Measurements from ENCODE around the gene BASP1.
"Not testable (repeated sequence)": the region's sequence is repeated elsewhere in the genome, so short reads cannot be mapped to it uniquely, and the experiment has no call there.

Gene BASP1

DNA sequence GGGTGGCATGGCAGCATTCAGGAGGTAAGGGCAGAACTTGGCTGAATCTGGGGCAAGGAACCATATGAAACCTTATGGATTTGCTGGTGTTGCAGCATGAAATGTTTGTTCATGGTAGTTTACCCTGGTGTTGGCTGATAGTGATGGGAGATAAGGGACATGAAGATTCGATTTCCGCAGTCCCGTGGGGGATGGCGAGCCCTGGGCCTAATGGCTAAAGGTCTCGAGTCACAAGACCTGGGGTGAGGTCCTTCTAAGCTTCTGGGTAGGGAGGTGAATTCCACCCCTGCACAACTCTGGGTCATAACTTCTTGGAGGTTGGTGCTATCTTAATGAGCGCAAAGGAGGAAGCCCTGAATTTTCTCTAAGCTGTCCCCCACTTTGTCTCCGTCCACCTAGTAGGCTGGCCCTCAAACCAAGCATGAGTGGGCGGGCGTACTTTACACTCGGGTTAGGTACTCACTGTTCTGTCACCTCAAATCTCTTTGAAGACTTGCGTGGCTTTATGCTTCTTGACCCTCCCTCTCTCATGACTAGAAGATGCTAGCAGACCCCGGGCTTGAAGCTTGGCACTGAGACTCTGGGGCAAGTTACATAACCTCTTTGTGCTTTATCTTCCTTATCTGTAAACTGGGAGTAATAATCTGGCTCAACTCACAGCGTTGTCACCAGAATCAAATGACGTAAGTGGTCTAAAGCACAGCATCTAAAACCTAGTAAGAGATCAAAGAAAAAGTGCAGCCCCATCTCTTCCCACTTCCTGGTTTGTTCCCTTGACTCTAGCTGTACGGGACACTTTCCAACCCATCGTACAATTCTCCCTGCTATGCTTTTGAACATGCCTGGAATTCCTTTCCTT, 72.5 kb downstream of the BASP1 start:
- no peak for DNase-seq (ENCODE audit: low read depth)

DNA sequence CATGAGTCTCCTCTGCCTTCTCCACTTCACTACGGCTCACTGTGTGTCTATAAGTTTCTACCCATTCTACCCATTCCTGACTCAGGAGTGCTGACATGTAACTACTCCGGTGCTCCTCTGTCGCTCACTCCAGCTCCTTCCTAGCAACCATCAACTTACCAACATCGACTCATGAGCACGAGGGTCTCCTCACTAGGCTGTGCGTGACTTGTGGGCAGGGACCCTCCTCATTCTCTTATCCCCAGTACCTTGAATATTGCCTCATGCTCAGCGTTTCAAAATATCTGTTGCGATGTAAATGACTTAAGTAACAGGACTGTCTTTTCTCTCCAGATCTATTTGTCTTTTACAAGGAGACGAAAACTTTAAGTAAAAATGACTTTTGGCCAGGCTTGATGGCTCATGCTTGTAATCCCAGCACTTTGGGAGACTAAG, 73.1 kb downstream of the BASP1 start:
- no peak for DNase-seq (ENCODE audit: low read depth)

DNA sequence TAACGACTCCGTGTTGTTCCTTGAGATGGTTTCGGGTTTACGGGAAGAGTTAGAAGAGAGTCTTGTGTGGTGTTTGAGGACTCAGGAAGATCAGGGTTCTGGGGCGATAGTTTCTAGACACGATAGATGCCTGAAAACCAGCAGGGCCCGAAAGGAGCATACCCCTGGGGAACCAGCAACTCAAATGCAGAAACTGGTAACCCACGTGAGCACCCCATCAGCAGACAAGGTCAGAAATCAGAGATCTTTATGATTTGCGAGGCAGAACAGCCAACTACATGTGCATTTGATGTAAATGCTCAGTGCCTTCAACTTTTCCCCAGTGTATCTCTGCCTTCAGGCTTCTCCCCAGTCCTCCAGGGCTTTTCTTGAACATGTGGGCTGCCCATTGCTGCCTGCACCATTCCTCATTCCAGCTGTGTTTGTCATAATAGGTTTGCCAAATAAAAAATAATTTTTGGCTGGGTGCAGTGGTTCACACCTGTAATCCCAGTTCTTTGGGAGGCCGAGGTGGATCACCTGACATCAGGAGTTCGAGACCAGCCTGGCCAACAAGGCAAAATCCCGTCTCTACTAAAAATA, 75.1 kb downstream of the BASP1 start:
- DNase-seq (ENCODE audit: low read depth), result no peak

GRCh38 chr5:17294639-17295311, 77.3 kb downstream of the BASP1 start:
- DNase-seq (ENCODE audit: low read depth), result no peak

- no peak for DNase-seq (ENCODE audit: low read depth)
These were observed 78.2 kb downstream of the BASP1 start for GRCh38 chr5:17295671-17296070.

GRCh38 chr5:17302106-17302505, 84.7 kb downstream of the BASP1 start:
- DNase-seq (ENCODE audit: low read depth), result no peak

- no peak for DNase-seq (ENCODE audit: low read depth)
These were observed 85.2 kb downstream of the BASP1 start for GRCh38 chr5:17302604-17303003.

GRCh38 chr5:17304282-17304681, 86.9 kb downstream of the BASP1 start:
- no peak for DNase-seq (ENCODE audit: low read depth)

DNA sequence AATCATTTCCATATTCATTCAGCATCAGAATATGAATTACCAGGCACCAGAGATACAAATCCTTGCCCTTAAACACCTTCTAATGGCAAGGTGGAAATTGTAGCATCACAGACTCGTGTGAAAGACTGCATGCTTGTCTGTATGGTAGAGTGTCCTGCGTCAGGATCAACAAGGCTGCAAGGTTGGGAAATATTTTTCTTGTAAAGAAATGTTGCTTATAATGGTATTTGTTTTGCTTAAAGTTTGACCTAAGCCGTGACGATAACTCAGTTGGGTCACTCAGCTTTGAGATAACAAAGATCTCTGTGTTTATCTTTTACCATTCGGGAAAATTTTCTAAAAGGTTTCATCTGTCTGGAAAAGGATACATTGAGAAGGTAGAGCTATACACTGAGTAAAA, 87.6 kb downstream of the BASP1 start:
- DNase-seq (ENCODE audit: low read depth), result no peak

- no peak for DNase-seq (ENCODE audit: low read depth)
These were observed 88.7 kb downstream of the BASP1 start for GRCh38 chr5:17305964-17306725.

DNA sequence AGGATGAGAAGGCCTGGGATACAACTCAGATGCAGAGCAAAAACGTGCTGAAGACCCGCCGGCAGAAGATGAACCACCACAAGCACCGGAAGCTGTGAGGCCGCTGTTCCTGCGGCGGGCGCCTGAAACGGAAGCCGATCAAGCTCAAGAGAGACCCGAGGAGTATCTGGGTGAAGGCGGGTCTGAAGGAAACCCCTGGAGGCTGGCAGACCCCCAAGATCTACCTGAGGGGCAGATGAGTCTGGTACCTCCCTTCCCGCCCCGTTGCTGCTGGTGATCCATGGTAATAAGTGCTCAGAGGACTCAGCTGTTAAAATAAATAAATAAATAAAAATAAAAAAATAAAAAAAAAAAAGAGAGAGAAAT, 89.3 kb downstream of the BASP1 start:
- no peak for DNase-seq (ENCODE audit: low read depth)

DNA sequence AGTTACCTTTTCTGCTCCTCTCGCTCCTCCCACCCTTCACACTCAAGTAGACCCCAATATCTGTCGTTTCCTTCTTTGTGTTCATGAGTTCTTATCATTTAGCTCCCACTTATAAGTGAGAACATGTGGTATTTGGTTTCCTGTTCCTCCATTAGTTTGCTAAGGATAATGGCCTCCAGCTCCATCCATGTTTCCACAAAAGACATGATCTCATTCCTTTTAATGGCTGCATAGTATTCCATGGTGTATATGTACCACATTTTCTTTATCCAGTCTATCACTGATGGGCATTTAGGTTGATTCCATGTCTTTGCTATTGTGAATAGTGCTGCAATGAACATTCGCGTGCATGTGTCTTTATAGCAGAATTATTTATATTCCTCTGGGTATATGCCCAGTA, 90.0 kb downstream of the BASP1 start:
- DNase-seq (ENCODE audit: low read depth), result not testable (repeated sequence)

- DNase-seq (ENCODE audit: low read depth), result no peak
These were observed 91.1 kb downstream of the BASP1 start for GRCh38 chr5:17308326-17309065.

GRCh38 chr5:17309462-17309861, 92.0 kb downstream of the BASP1 start:
- DNase-seq (ENCODE audit: low read depth), result no peak

DNA sequence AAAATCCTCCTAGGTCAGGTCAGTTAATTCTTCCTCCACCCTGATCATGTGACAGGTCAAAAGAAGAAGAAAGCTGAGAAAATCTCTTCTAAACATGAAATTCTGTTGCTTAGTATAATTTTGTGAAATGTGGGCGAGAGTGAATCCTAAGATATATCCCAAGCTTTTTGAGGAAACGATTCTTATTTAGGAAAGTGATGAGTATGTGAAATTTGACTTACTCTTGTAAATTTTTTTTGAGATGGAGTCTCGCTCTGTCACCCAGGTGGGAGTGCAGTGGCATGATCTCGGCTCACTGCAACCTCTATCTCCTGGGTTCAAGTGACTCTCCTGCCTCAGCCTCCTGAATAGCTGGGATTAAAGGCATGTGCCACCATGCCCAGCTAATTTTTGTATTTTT, 93.1 kb downstream of the BASP1 start:
- DNase-seq (ENCODE audit: low read depth), result not testable (repeated sequence)

DNA sequence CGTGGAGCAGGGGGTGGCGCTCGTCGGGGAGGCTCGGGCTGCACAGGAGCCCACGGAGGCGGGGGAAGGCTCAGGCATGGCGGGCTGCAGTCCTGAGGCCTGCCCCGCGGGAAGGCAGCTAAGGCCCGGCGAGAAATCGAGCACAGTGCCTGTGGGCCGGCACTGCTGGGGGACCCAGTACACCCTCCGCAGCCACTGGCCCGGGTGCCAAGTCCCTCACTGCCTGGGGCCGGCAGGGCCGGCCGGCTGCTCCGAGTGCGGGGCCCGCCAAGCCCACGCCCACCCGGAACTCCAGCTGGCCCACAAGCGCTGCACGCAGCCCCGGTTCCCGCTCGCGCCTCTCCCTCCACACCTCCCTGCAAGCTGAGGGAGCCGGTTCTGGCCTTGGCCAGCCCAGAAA, 94.4 kb downstream of the BASP1 start:
- DNase-seq (ENCODE audit: low read depth), result not testable (repeated sequence)

DNA sequence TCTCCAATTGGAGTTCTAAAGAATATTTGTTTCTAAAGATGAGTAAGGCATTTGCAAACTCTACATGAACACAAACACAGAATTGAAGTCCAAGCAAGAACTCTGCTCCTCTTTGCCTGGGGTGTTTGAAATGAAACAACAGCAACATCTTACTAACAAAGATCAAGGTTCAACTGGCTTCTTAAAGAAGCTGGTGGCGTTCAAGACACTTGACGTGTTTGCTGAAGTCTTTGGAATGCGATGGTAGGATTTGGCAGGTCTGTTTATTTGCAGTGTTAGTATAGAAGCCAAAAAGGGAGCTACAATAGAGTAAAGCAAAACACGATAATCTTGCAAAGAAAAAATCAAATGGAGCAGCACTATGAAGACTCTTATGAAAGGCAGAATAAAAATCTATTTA, 94.9 kb downstream of the BASP1 start:
- no peak for DNase-seq (ENCODE audit: low read depth)

GRCh38 chr5:17314907-17315471, 97.6 kb downstream of the BASP1 start:
- DNase-seq (ENCODE audit: low read depth), result no peak

DNA sequence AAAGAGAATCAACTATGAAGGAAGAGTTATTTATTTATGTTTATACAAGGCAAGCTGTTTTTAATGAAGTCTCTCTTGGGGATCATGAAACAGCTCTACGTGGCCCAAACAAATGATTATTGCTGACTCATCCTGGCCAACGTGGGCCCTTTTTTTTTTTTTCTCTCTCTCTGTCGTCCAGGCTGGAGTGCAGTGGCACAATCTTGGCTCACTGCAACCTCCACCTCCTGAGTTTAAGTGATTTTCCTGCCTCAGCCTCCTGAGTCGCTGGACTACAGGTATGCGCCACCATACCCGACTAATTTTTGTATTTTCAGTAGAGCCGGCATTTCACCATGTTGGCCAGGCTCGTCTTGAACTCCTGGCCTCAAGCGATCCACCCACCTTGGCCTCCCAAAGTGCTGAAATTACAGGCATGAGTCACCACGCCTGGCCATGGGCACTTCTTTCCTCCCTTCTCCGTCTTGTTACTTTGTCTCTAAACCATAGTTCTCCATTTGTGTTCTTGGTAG, 98.3 kb downstream of the BASP1 start:
- no peak for DNase-seq (ENCODE audit: low read depth)

DNA sequence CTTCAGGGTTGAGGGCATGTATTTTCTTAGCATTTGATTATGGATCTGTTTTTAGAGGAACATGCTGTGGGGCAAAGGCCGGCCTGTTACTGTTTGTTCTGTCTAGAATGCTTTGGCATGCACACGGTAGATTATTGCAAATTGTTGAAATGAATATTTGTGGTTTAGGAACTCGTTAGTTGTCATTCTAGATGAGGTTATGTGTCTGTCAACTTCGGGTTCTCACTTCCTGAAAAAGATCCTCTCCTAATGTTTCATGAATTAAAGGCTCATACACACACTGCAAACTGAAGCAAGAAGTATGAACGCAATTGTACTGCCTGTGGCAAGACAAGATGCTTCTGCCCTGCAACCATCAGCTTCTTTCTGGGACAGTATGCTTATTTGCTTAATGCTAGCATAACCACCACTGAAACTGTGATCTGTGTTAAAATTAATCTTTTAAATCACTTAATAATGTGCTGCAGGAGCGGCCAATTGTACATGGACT, 99.6 kb downstream of the BASP1 start:
- DNase-seq (ENCODE audit: low read depth), result no peak

GRCh38 chr5:17317473-17317872, 100.0 kb downstream of the BASP1 start:
- DNase-seq (ENCODE audit: low read depth), result no peak

Data from stimulated activated CD8-positive, alpha-beta memory T cell treated with anti-CD3 and anti-CD28 coated beads, Interleukin-4, amount 100 ng/mL, for 24 hours (primary cell).